OCI-LY1 (cell line): ENCODE measurements around the gene RHOB.

ENCODE experiments used
- CTCF ChIP-seq: fragments of 200-600 bp; sonication (generic), shearing (Covaris generic); IDR thresholded peaks from 2 replicates; pipeline ENCODE4 v1.5.1; 2017; ENCODE audit warnings: mild to moderate bottlenecking, antibody characterized with exemption, low read length, moderate library complexity, mixed read lengths
- EZH2 ChIP-seq: fragments of 200-600 bp; sonication (generic), shearing (Covaris generic); IDR thresholded peaks from 2 replicates; pipeline ENCODE4 v1.8.0; 2017; ENCODE audit warnings: borderline replicate concordance, mixed run types, mild to moderate bottlenecking, antibody characterized with exemption, low read length, moderate library complexity, mixed read lengths

GRCh38 chr2:20418519-20418918 is 28.4 kb upstream of the RHOB start:
- TF ChIP-seq CTCF (no peak), EZH2 (no peak)
